PC-3 (cell line): Measurements from ENCODE around the gene CIC. TPM values are rescaled to one million over a fixed set of nuclear protein-coding genes. Genes with fewer than 3 reads are reported as not detected.

Source experiments
- ATAC-seq: fragments of 200-7000 bp; cut with Tn5 transposase; 2 replicates; pipeline ENCODE4 v1.9.1; 2020; ENCODE audit warnings: mild to moderate bottlenecking, moderate library complexity
- BruUV-seq: library from RNA; stranded (reverse); fragments of 400-500 nt; replicated peaks from 2 replicates; lab custom pipeline; 2021; lab: Mats Ljungman, UMichigan
- CTCF ChIA-PET: fragments of 300-600 bp; sonication (Branson Sonifier 250); formaldehyde crosslinking; loops from one replicate; lab custom pipeline; 2022; ENCODE audit warnings: antibody characterized with exemption; lab: Charles Lee
- POLR2A ChIA-PET: fragments of 300-600 bp; sonication (Branson Sonifier 250); formaldehyde crosslinking; loops from one replicate; lab custom pipeline; 2022; ENCODE audit warnings: antibody characterized with exemption; ENCODE audit not compliant: unreplicated experiment; lab: Charles Lee
- DNase-seq: peaks from one replicate; pipeline ENCODE4 v3.0.0-alpha.2; 2015
- H2AFZ ChIP-seq: fragments of 300-600 bp; sonication (generic); 2 replicates; pipeline ENCODE4 v1.6.0; 2016; ENCODE audit warnings: antibody characterized with exemption, low read length
- H3F3A ChIP-seq: fragments of 300-600 bp; sonication (generic); one replicate; pipeline ENCODE4 v1.6.0; 2017; ENCODE audit warnings: antibody characterized with exemption, low read length, control low read depth, mild to moderate bottlenecking; ENCODE audit not compliant: unreplicated experiment
- H3K27ac ChIP-seq: fragments of 300-600 bp; sonication (generic); 2 replicates; pipeline ENCODE4 v1.5.1; 2016; ENCODE audit warnings: mild to moderate bottlenecking, low read length
- H3K27me3 ChIP-seq: fragments of 300-600 bp; sonication (generic); 2 replicates; pipeline ENCODE4 v1.6.1; 2016; ENCODE audit warnings: low read length, mixed read lengths
- H3K36me3 ChIP-seq: fragments of 300-600 bp; sonication (generic); 2 replicates; pipeline ENCODE4 v1.6.1; 2016; ENCODE audit warnings: low read depth, mixed run types, low read length, mixed read lengths
- H3K4me1 ChIP-seq: fragments of 300-600 bp; sonication (generic); 2 replicates; pipeline ENCODE4 v1.5.1; 2016; ENCODE audit warnings: low read length; ENCODE audit not compliant: insufficient read depth
- H3K4me2 ChIP-seq: fragments of 300-600 bp; sonication (generic); 2 replicates; pipeline ENCODE4 v1.6.0; 2016; ENCODE audit warnings: low read length
- H3K4me3 ChIP-seq: fragments of 300-600 bp; sonication (generic); 2 replicates; pipeline ENCODE4 v1.5.1; 2016; ENCODE audit warnings: mild to moderate bottlenecking, low read length, mixed read lengths
- H3K79me2 ChIP-seq: fragments of 300-600 bp; sonication (generic); 2 replicates; pipeline ENCODE4 v1.6.1; 2017; ENCODE audit warnings: low read length, mixed read lengths
- H3K9ac ChIP-seq: fragments of 300-600 bp; sonication (generic); 2 replicates; pipeline ENCODE4 v1.6.0; 2016; ENCODE audit warnings: mild to moderate bottlenecking, low read length
- H3K9me2 ChIP-seq: fragments of 300-600 bp; sonication (generic); replicated peaks from 2 replicates; pipeline ENCODE4 v1.6.1; 2016; ENCODE audit warnings: mixed run types, low read length, mixed read lengths
- H3K9me3 ChIP-seq: fragments of 300-600 bp; sonication (generic); 2 replicates; pipeline ENCODE4 v1.6.1; 2016; ENCODE audit warnings: low read length, mixed read lengths
- H4K20me1 ChIP-seq: fragments of 300-600 bp; sonication (generic); 2 replicates; pipeline ENCODE4 v1.6.1; 2016; ENCODE audit warnings: low read length, mixed read lengths
- EZH2 ChIP-seq: fragments of 300-600 bp; sonication (generic); IDR thresholded peaks from one replicate; pipeline ENCODE4 v1.6.1; 2017; ENCODE audit warnings: antibody characterized with exemption, mild to moderate bottlenecking, low read length; ENCODE audit not compliant: unreplicated experiment
- EZH2phosphoT487 ChIP-seq: fragments of 300-600 bp; sonication (generic); IDR thresholded peaks from 2 replicates; pipeline ENCODE4 v1.6.1; 2018; ENCODE audit warnings: mild to moderate bottlenecking, antibody characterized with exemption, low read length, borderline replicate concordance
- intact Hi-C: fragments of 100-400 bp; cut with micrococcal nuclease; formaldehyde crosslinking; loops from 2 replicates; pipeline ENCODE4 v1.9.0; 2023
- total RNA-seq: library from RNA; depleted of rRNA; stranded (reverse); fragments of >200 nt; gene quantifications from 2 replicates; pipeline ENCODE4 v1.2.3, GENCODE V29; 2014
- TF ChIP-seq, protein P1 (sequence below): fragments of 300-600 bp; sonication (generic); conservative IDR thresholded peaks from 2 replicates; pipeline ENCODE4 v1.5.1; 2017; ENCODE audit warnings: antibody characterized with exemption, low read depth, mild to moderate bottlenecking, low read length

Gene CIC
- total RNA-seq, 1 experiment from 2014 or later, result 9.8 TPM

DNA sequence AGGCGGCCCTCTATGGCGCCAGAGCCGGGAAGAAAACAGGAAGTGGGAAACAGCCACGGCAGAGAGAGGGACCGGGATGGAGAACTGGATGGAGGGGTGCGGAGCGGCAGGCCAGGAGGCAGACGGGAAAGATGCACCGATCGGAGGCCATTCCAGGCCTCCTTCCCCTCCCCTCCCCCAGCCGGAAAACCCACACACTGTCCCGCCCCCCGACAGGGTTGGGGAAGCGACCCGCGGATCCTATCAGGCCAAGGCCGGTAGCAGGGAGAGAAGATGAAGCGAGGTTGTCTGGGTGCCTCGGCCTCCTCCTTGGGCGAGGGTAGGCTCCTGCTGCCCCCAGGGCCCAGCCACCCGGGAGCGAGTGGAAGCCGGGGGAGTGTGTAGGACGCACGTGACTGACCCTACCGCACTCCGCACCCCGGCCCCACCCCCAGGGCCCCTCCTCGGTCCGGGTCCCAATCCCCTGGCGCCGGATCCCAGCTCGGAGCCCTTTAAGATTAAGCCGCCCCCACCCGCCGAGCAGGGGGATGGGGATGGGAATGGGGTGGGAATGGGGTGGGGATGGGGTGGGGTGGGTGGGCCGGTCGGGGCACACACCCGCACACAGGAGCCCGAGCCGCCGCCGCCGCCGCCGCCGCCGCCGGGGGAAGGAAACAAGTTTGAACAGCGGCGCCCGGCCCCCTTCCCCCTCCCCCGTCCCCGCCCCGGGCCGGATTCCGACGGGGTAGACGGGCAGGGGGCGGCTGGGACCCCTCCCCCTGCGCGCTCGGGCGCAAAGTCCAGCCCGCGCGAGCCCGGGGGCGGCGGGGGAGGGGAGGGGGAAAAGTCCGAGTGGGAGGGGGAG lies 15.6 kb upstream of the CIC start:
- Histone ChIP-seq H3K9ac (peak overlapping the region; percentile 88), H3F3A (no peaks in the 10 kb centered on the region), H3K27me3 (no peaks in the 10 kb centered on the region), H2AFZ (peak overlapping the region; percentile 42; the same call in 1 of the 2 replicates), H3K27ac (peak overlapping the region; percentile 25), H3K4me3 (peak overlapping the region; percentile 90), H3K9me2 (no peaks in the 10 kb centered on the region), H3K4me2 (peak overlapping the region; percentile 92), H3K4me1 (peaks cover 10% of the 10 kb centered on the region), H3K9me3 (no peaks in the 10 kb centered on the region), H4K20me1 (no peaks in the 10 kb centered on the region), H3K79me2 (peaks cover 38% of the 10 kb centered on the region), H3K36me3 (no peaks in the 10 kb centered on the region)
- ChIA-PET CTCF (no interaction called here), POLR2A (no interaction called here)
- DNase-seq, result peak; percentile 15
- BruUV-seq, result no TSS peak
- intact Hi-C loops, result no loop called here
- TF ChIP-seq, protein P1, sequence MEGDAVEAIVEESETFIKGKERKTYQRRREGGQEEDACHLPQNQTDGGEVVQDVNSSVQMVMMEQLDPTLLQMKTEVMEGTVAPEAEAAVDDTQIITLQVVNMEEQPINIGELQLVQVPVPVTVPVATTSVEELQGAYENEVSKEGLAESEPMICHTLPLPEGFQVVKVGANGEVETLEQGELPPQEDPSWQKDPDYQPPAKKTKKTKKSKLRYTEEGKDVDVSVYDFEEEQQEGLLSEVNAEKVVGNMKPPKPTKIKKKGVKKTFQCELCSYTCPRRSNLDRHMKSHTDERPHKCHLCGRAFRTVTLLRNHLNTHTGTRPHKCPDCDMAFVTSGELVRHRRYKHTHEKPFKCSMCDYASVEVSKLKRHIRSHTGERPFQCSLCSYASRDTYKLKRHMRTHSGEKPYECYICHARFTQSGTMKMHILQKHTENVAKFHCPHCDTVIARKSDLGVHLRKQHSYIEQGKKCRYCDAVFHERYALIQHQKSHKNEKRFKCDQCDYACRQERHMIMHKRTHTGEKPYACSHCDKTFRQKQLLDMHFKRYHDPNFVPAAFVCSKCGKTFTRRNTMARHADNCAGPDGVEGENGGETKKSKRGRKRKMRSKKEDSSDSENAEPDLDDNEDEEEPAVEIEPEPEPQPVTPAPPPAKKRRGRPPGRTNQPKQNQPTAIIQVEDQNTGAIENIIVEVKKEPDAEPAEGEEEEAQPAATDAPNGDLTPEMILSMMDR, result no peak
- TF ChIP-seq EZH2, result no peak
- no peak for TF ChIP-seq EZH2phosphoT487
- peak; percentile 15 for ATAC-seq

DNA sequence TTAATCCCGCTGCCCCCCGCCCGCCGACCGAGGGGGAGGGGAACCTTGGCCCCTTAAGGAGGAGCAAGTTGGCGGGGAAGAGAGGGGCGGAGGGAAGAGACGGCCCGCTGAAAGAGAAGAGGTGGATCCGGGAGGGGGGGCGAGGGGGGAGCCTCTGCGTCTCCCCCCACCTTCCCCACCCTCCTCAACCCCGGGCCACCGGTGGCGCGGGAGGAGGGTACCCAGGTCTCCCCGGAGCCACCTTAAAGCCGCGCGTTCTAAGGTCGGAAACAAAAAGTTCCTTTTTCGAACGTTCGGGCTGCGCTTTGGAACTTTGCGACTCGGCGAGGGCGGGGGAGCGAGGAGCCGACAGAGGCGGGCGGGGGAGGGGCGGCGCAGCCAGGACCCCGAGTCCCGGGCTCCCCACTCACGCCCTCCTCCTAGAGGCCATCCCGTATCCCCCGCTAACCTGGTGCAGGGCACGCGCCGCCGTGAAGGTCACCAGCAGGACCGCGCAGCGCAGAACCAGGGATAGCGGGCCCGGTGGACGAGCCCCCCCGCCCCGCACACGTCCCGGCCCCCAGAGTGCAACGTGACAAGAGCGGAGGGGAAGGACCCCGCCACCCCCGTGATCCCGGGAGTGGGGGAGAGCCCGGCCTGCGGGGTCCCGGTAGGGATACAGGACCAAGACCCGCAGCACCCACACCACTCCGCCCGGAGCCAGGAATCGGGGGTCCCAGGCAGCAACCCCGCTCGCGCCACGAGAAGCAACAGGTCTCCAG lies 14.8 kb upstream of the CIC start:
- BruUV-seq, result TSS peak; percentile 49

More for the DNA sequence above, 14.8 kb upstream of the CIC start:
- DNase-seq (peak; percentile 48), ATAC-seq (peak; percentile 21)
- CTCF ChIA-PET, result no interaction called here
- intact Hi-C loops, result no loop called here
- H3K9ac ChIP-seq, result peak overlapping the region; percentile 88
- no peaks in the 10 kb centered on the region for H3K9me3 ChIP-seq
- H3K9me2 ChIP-seq, result no peaks in the 10 kb centered on the region
- H3K36me3 ChIP-seq, result no peaks in the 10 kb centered on the region
- H3K79me2 ChIP-seq, result peaks cover 38% of the 10 kb centered on the region
- POLR2A ChIA-PET, result no interaction called here
- H3K27ac ChIP-seq, result peak overlapping the region; percentile 41
- no peaks in the 10 kb centered on the region for H3K27me3 ChIP-seq
- H4K20me1 ChIP-seq, result no peaks in the 10 kb centered on the region
- no peaks in the 10 kb centered on the region for H3F3A ChIP-seq
- H2AFZ ChIP-seq, result peak overlapping the region; percentile 57
- peak overlapping the region; percentile 86 for H3K4me2 ChIP-seq
- H3K4me3 ChIP-seq, result peak overlapping the region; percentile 90
- TF ChIP-seq EZH2phosphoT487 (no peak), EZH2 (no peak)
- TF ChIP-seq, protein P1, result no peak
- H3K4me1 ChIP-seq, result peaks cover 10% of the 10 kb centered on the region
